HG03175 (cell line): ENCODE results near the gene DAP.
"Not testable (repeated sequence)": the region's sequence is repeated elsewhere in the genome, so short reads cannot be mapped to it uniquely, and the experiment has no call there.

ENCODE experiments used
- ATAC-seq: cut with Tn5 transposase; IDR thresholded peaks from one replicate; pipeline ENCODE4 v1.9.1; 2021; ENCODE audit warnings: mild to moderate bottlenecking, moderate library complexity; ENCODE audit not compliant: unreplicated experiment

Gene DAP

DNA sequence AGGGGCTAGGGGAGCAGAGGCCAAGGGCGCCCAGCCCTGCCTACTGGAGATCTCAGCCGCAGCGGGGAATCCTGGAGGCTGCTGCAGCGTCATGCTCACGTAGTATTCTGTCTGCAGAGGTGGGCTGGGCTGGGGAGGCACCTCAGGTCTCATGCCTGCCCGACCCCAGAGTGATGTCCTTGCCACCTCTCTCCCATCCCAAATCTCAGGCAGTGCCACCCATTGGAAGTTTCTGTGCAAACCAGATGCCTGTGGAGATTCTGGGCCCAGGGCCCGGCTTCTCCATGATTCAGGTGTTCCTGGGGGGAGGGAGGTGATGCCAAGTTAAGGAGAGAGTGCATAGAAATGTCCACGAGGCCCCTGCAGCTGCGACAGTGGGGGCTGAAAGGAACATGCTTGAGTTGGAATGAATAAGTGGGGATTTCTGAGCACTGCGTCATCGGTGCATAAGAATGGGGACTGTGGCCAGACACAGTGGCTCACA lies 125.1 kb downstream of the DAP start:
- ATAC-seq: no peak

DNA sequence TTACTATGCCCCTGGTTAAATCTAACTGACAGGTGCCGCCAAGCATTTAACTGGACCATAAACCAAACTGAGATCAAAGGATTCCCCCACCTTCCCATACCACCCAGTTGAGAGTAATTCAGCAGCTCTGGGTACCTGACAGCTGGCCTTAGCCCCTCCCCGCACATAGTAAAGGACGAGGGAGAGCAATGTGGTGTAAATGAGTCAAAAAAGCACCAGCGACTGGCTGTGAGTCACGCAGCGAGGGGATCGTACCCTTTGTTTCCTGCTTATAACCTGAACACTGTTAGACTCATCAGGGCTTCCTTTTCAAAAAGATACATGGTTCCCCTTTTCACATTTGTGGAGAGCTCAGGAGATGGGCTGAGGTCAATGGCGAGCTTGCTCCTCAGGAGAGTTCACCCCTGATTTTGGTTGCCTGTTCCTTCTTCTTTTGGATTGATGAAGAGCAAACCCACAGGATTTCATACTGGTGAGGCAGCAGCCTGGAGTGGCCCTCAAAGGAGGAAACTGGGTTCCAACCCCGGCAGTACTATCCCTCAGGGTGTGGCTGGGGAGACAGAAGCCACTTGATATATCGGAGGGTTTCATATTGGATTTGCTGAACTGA lies 125.7 kb downstream of the DAP start:
- ATAC-seq: peak; percentile 82

DNA sequence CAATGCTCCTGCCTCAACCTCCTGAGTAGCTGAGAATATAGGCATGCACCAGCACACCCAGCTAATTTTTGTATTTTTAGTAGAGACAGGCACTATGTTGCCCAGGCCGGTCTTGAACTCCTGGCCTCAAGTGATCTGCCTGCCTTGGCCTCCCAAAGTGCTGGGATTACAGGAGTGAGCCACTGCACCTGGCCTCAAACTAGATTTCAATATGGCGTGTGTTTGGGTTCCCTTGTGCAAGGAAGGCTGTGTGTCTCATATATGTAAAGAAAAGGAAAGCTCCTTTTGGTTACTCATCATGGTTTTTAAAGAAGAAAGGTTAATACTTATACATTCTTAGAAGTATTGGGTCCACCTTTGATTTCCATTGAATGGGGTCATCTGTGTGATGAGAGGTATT lies 126.5 kb downstream of the DAP start:
- no peak for ATAC-seq

DNA sequence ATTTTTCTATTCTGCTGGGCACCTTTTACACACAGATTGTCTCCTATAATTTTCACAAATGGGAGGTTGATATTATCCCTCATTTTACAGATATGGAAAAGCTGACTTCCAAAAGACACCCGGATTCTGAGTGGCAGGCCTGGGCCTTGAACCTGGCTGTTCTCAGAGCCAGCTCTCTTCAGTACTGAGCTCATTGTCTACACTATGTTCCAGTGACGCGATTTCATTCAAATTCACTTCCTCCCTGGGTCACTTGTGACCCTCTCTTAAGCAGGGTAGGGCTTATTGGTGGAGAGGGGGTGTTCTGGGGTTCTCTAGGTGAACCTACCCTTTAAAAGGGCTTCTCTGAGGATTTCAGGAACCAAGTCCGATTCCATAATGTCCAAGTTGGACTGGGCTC lies 127.0 kb downstream of the DAP start:
- no peak for ATAC-seq

DNA sequence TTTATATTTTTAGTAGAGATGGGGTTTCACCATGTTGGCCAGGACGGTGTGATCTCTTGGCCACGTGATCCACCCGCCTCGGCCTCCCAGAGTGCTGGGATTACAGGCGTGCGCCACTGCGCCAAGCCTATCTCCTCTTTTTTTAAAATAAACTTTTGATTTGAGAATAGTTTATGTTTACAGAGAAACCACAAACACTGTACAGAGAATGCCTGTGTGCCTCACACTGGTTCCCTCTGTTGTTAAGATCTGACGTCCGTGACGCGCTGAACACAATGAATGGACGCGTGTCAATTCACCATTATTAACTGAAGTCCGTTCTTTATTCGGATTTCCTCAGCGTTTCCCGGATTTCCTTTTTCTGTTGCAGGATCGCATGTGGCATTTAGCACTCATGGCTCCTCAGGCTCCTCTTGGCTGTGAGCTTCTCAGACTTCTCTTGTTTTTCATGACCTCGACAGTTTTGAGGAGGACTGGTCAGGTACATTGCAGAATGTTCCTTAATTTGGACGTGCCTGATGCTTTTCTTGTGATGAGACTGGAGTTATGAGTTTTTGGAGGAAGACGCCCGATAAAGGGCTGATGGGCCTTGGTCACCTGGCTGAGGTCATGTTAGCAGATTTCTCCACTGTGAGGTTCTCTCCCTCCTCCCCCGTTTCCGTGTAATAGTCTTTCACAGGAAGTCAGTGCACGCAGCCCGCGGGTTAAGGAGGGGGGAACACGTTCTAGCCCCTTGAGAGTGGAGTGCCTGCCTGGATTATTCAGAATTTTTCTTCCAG lies 127.6 kb downstream of the DAP start:
- ATAC-seq: no peak

DNA sequence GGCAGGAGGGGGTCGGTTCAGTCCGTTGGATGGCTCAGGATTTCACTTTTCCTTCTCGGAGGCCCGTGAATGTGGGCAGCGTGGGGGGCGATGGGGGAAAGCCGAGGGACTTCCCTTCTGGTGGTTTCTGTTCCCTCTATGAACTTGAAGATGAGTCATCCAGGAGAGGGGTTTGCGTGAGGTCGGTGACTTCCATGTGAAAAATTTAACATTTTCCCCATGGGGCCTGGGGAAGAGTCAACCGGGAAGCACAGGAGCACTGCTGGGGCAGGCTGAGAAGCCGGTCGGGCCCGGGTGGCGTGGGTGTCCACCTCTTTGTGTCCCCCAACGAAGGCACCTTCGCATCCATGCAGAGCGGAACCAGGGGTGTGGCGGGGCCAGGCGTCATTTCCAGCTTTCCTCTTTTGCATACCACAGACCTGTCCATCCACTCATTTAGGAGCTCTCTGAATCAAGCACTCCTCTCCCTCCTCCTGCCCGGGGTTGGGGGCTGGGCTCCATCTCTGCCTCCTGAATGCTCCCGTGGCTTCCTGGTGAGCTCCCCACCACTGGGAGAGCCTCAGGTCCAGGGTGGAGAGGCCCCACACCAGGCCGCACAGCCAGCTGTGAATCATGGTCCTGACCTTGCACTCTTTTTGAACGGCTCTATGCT lies 128.8 kb downstream of the DAP start:
- ATAC-seq: peak; percentile 32

DNA sequence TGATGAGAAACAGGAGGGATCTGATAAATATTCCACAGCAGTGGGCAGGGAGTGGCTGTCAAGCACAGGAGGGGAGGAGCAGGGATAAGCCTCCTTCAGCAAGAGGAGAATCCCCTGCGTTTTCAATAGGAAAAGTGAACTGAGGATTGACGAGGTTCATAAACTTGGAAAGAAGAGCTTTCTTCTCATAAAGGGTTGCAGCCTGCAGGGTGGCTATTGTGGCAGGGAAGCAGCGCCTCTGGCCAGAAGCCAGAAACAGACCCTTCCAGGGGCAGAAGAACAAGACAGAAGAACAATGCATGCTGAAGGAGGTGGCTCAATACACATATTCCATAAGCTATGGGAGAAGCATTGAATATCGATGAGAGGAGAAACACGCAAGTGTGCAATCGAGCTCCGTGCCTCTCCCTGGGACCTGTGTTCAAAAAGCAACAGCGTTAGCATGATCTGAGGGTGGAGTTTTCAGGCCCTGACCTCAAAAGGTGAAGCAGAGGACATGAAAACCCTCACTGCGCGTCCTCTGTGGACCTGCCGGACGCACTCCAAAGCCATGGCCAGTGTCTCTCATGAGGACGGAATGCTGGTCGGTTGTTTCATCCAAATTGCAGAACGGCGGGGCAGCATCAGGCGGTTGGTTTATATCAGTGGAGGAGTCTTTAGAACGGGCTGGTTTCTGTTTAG lies 129.6 kb downstream of the DAP start:
- peak; percentile 5 for ATAC-seq

DNA sequence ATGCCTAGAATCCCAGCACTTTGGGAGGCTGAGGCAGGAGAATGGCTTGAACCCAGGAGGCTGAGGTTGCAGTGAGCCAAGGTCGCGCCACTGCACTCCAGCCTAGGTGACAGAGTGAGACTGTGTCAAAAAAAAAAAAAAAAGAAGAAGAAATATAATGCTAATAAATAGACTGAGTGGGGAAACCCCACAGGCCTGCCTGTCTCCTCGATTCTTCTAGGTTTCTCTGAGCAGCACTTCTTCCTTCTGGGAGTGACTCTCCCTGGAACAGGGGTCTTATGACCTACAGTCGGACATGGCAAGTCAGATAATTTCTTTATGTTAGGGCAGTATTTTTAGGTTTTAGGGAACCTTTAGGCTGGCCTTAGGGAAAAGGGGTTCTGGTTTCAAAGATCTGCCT lies 130.3 kb downstream of the DAP start:
- ATAC-seq: not testable (repeated sequence)

DNA sequence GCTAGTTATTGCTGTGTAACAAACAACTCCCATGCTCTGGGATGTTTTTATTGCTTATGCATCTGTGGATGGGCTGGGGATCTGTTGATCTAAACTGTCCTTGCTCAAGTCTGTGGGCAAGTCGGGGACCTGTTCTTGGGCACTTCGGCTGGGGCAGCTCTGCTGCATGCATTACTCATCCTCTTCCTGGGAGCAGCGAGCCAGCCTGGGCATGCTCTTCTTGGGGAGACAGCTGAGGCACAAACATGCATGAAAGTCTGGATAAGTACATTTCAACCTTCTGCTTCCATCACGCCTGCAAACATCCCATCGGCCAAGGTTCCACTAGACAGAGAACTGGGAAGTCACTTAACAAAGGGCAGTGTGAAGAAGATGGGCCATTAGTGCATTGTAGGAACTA lies 130.9 kb downstream of the DAP start:
- ATAC-seq: no peak

DNA sequence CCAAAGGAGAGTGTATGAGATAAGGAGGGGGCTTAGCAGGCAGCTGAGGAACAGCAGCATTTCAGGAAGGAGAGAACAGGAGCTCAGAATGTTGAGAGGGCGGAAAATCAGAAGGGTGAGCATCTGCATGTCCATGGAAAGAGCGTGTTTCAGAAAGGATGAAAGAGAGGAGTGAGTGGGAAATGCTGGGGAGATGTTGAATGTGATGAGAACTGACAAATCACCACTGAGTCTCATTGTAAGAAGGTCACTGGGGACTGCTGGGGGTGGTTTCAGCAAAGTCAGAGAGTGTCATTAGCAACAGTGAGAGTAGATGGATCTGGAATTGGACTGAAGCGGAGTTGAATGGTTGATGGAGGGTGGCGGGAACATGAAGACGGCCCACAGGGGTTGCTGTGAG lies 131.4 kb downstream of the DAP start:
- ATAC-seq: no peak
